Trophoblast cell (in vitro differentiated cells and primary cell): ENCODE measurements around the gene PARVB.
A peak's percentile ranks its signal among the peaks of the same experiment; 100 is the strongest.

Experiments
- DNase-seq, 2 donors: peaks; one replicate each; pipeline ENCODE4 v3.0.0-alpha.2; 2016
- H2AFZ ChIP-seq: 2 replicates; pipeline ENCODE4 v1.6.1; 2013; ENCODE audit warnings: low read length, moderate library complexity, mild to moderate bottlenecking; ENCODE audit not compliant: insufficient read depth, poor library complexity
- H2AK5ac ChIP-seq: 2 replicates; pipeline ENCODE4 v1.6.1; 2013; ENCODE audit warnings: mild to moderate bottlenecking, low read length
- H2BK120ac ChIP-seq: 2 replicates; pipeline ENCODE4 v1.6.1; 2013; ENCODE audit warnings: low read length, mild to moderate bottlenecking, moderate library complexity; ENCODE audit not compliant: insufficient read depth, poor library complexity
- H2BK12ac ChIP-seq: 2 replicates; pipeline ENCODE4 v1.6.1; 2013; ENCODE audit warnings: mild to moderate bottlenecking, low read length, moderate library complexity
- H2BK5ac ChIP-seq: 2 replicates; pipeline ENCODE4 v1.6.1; 2013; ENCODE audit warnings: low read length, low read depth, moderate library complexity, mild to moderate bottlenecking; ENCODE audit not compliant: poor library complexity
- H3K14ac ChIP-seq: 2 replicates; pipeline ENCODE4 v1.6.1; 2013; ENCODE audit warnings: mild to moderate bottlenecking, low read length
- H3K18ac ChIP-seq: 2 replicates; pipeline ENCODE4 v1.6.1; 2013; ENCODE audit warnings: mild to moderate bottlenecking, low read length
- H3K23ac ChIP-seq: 2 replicates; pipeline ENCODE4 v1.6.1; 2013; ENCODE audit warnings: low read length
- H3K27ac ChIP-seq: 2 replicates; pipeline ENCODE4 v1.5.1; 2013; ENCODE audit warnings: low read depth, mild to moderate bottlenecking, inconsistent platforms, low read length, moderate library complexity
- H3K27me3 ChIP-seq: 2 replicates; pipeline ENCODE4 v1.6.1; 2013; ENCODE audit warnings: inconsistent platforms, mild to moderate bottlenecking, low read length, moderate library complexity; ENCODE audit not compliant: insufficient read depth
- H3K36me3 ChIP-seq, 2 experiments: 1 replicate in 1 of 2; 2 replicates in 1 of 2; pipeline ENCODE4 v1.6.1; 2013; ENCODE audit warnings: low read length in 2 of 2, mild to moderate bottlenecking in 2 of 2, moderate library complexity in 1 of 2; ENCODE audit not compliant: insufficient read depth in 2 of 2, control insufficient read depth in 1 of 2
- H3K4ac ChIP-seq: 2 replicates; pipeline ENCODE4 v1.6.1; 2013; ENCODE audit warnings: low read depth, mild to moderate bottlenecking, low read length, moderate library complexity
- H3K4me1 ChIP-seq, 2 experiments: 1 replicate in 1 of 2; 2 replicates in 1 of 2; pipeline ENCODE4 v1.6.1; 2013; ENCODE audit warnings: low read length in 2 of 2, mild to moderate bottlenecking in 2 of 2, moderate library complexity in 1 of 2; ENCODE audit not compliant: insufficient read depth in 2 of 2, control insufficient read depth in 1 of 2
- H3K4me2 ChIP-seq: 2 replicates; pipeline ENCODE4 v1.6.1; 2013; ENCODE audit warnings: inconsistent platforms, mild to moderate bottlenecking, low read length, moderate library complexity
- H3K4me3 ChIP-seq: 2 replicates; pipeline ENCODE4 v1.5.1; 2013; ENCODE audit warnings: mild to moderate bottlenecking, low read depth, low read length, inconsistent platforms
- H3K79me1 ChIP-seq: one replicate; pipeline ENCODE4 v1.6.1; 2013; ENCODE audit warnings: low read length
- H3K79me2 ChIP-seq: 2 replicates; pipeline ENCODE4 v1.6.1; 2013; ENCODE audit warnings: low read length, mild to moderate bottlenecking; ENCODE audit not compliant: control insufficient read depth, insufficient read depth, poor library complexity
- H3K9ac ChIP-seq: 2 replicates; pipeline ENCODE4 v1.6.1; 2013; ENCODE audit warnings: mild to moderate bottlenecking, low read length
- H3K9me3 ChIP-seq: 2 replicates; pipeline ENCODE4 v1.6.1; 2013; ENCODE audit warnings: low read depth, mild to moderate bottlenecking, control low read depth, inconsistent platforms, low read length; ENCODE audit not compliant: insufficient read depth
- H4K12ac ChIP-seq: 2 replicates; pipeline ENCODE4 v1.6.1; 2013; ENCODE audit warnings: low read depth, mild to moderate bottlenecking, low read length, moderate library complexity
- H4K8ac ChIP-seq: 2 replicates; pipeline ENCODE4 v1.6.1; 2013; ENCODE audit warnings: low read depth, mild to moderate bottlenecking, low read length, moderate library complexity
- H4K91ac ChIP-seq: one replicate; pipeline ENCODE4 v1.6.1; 2013; ENCODE audit warnings: low read depth, mild to moderate bottlenecking, low read length, moderate library complexity
- WGBS: extraction: QIAGEN DNeasy Blood & Tissue Kit; methylation state at CpG from one replicate; pipeline ENCODE4 v1.1.7; 2013; ENCODE audit warnings: missing lambda C conversion rate; ENCODE audit not compliant: insufficient read length, insufficient coverage; ENCODE audit errors: extremely low coverage; 5-methylcytosine and 5-hydroxymethylcytosine counted together

The PARVB gene

GRCh38 chr22:44067901-44068300 is 43.8 kb downstream of the PARVB start:
- Histone ChIP-seq H3K9ac (no peak overlapping the region), H4K8ac (no peak overlapping the region), H2BK5ac (no peak overlapping the region), H3K9me3 (peaks cover 4% of the 10 kb centered on the region), H4K91ac (no peak overlapping the region), H2AK5ac (no peak overlapping the region), H3K14ac (no peak overlapping the region), H4K12ac (no peak overlapping the region), H2BK120ac (no peak overlapping the region), H3K27ac (no peak overlapping the region), H3K4me1 (no peaks in the 10 kb centered on the region), H2BK12ac (no peak overlapping the region), H3K4me2 (no peak overlapping the region), H2AFZ (no peak overlapping the region), H3K79me1 (no peaks in the 10 kb centered on the region), H3K18ac (no peak overlapping the region), H3K27me3 (no peaks in the 10 kb centered on the region), H3K36me3 (no peaks in the 10 kb centered on the region), H3K79me2 (no peaks in the 10 kb centered on the region), H3K4me3 (no peak overlapping the region), H3K4ac (no peak overlapping the region), H3K23ac (no peak overlapping the region)
- DNase-seq = no peak
- no CpG with 5 or more reads among the region's 10 CpGs for WGBS

DNA sequence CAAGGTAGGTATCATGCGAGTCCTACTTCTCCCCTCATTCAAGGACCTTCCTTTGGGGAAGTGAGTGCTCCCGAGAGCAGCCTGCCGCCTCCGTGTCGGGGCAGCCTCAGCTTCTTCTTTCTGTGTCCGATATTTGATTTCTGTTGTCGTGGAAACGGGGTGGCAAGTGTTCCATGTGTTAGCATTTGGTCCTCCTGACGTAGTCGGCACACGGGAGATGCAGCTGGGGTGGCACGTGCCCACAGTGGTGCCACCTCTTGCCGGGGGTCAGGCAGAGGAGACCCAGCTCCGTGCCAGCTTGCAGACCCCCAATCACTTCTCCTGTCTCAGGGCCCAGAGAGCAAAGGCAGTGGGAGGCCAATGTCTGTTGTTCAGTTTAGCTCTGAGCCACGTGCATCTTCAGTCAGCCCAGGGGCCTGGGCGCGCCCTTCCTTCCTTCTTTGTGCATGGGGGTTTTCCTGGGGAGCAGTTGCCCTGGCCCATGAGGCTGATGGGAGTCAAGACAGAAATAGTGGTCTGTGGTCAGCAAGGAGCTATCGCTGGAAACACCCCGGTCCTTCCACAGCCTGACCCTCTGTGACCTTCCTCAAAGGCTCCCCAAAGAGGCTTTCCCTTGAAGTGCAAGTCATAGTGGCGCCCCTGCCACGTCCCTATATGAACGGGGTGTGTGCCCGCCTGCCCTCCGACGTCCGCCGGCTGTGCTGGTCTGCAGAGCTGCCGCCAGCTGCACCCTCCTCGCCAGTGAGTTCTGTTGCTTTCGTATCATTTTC is 44.5 kb downstream of the PARVB start:
- H3K4ac ChIP-seq = no peak overlapping the region
- H3K23ac ChIP-seq = no peak overlapping the region
- no peak overlapping the region for H3K27ac ChIP-seq
- no peaks in the 10 kb centered on the region for H3K79me2 ChIP-seq
- H3K79me1 ChIP-seq = no peaks in the 10 kb centered on the region
- H3K27me3 ChIP-seq = no peaks in the 10 kb centered on the region
- no peak overlapping the region for H3K14ac ChIP-seq
- H3K18ac ChIP-seq = no peak overlapping the region
- H3K4me2 ChIP-seq = no peak overlapping the region
- WGBS = no CpG with 5 or more reads among the region's 30 CpGs
- DNase-seq = peak; percentile 35 to 40
- H2BK12ac ChIP-seq = no peak overlapping the region
- no peaks in the 10 kb centered on the region for H3K36me3 ChIP-seq
- H4K8ac ChIP-seq = no peak overlapping the region
- H3K9ac ChIP-seq = no peak overlapping the region
- H2BK5ac ChIP-seq = no peak overlapping the region
- H3K4me3 ChIP-seq = peak overlapping the region; percentile 37
- no peak overlapping the region for H2AK5ac ChIP-seq
- no peak overlapping the region for H4K91ac ChIP-seq
- no peak overlapping the region for H2BK120ac ChIP-seq
- H3K9me3 ChIP-seq = peaks cover 4% of the 10 kb centered on the region
- H4K12ac ChIP-seq = no peak overlapping the region
- no peak overlapping the region for H2AFZ ChIP-seq
- H3K4me1 ChIP-seq = no peaks in the 10 kb centered on the region

GRCh38 chr22:44070029-44070428 is 45.9 kb downstream of the PARVB start:
- H2BK12ac ChIP-seq = no peak overlapping the region
- no peak overlapping the region for H3K18ac ChIP-seq
- no peaks in the 10 kb centered on the region for H3K36me3 ChIP-seq
- H3K4me2 ChIP-seq = no peak overlapping the region
- H3K9me3 ChIP-seq = peaks cover 4% of the 10 kb centered on the region
- DNase-seq = no peak
- H3K4me1 ChIP-seq = no peaks in the 10 kb centered on the region
- no peak overlapping the region for H4K8ac ChIP-seq
- H4K91ac ChIP-seq = no peak overlapping the region
- H4K12ac ChIP-seq = no peak overlapping the region
- no peak overlapping the region for H3K4ac ChIP-seq
- no peak overlapping the region for H2BK120ac ChIP-seq
- no peak overlapping the region for H3K23ac ChIP-seq
- no peaks in the 10 kb centered on the region for H3K79me2 ChIP-seq
- H2BK5ac ChIP-seq = no peak overlapping the region
- H3K9ac ChIP-seq = no peak overlapping the region
- H2AK5ac ChIP-seq = no peak overlapping the region
- no peak overlapping the region for H3K14ac ChIP-seq
- no peak overlapping the region for H2AFZ ChIP-seq
- no peaks in the 10 kb centered on the region for H3K79me1 ChIP-seq
- no CpG with 5 or more reads among the region's 5 CpGs for WGBS
- no peak overlapping the region for H3K27ac ChIP-seq
- no peaks in the 10 kb centered on the region for H3K27me3 ChIP-seq
- no peak overlapping the region for H3K4me3 ChIP-seq

- no peak overlapping the region for H2BK12ac ChIP-seq
- H2BK120ac ChIP-seq = no peak overlapping the region
- no peak overlapping the region for H3K4me2 ChIP-seq
- H2AK5ac ChIP-seq = no peak overlapping the region
- WGBS = no CpG with 5 or more reads among the region's 14 CpGs
- no peaks in the 10 kb centered on the region for H3K79me2 ChIP-seq
- no peak for DNase-seq
- no peaks in the 10 kb centered on the region for H3K79me1 ChIP-seq
- H3K4ac ChIP-seq = no peak overlapping the region
- no peak overlapping the region for H2AFZ ChIP-seq
- peaks cover 4% of the 10 kb centered on the region for H3K9me3 ChIP-seq
- H4K8ac ChIP-seq = no peak overlapping the region
- H3K14ac ChIP-seq = no peak overlapping the region
- H2BK5ac ChIP-seq = no peak overlapping the region
- no peak overlapping the region for H3K4me3 ChIP-seq
- no peaks in the 10 kb centered on the region for H3K27me3 ChIP-seq
- no peak overlapping the region for H3K27ac ChIP-seq
- H3K9ac ChIP-seq = no peak overlapping the region
- no peak overlapping the region for H3K23ac ChIP-seq
- no peak overlapping the region for H3K18ac ChIP-seq
- no peaks in the 10 kb centered on the region for H3K4me1 ChIP-seq
- H4K91ac ChIP-seq = no peak overlapping the region
- H3K36me3 ChIP-seq = no peaks in the 10 kb centered on the region
- no peak overlapping the region for H4K12ac ChIP-seq
Observed at GRCh38 chr22:44071781-44072326, 47.8 kb downstream of the PARVB start.
